Effector CD4-positive, alpha-beta T cell (primary cell): ENCODE measurements around the gene DTNA. TPM values are rescaled to one million over a fixed set of nuclear protein-coding genes. Genes with fewer than 3 reads are reported as not detected.
"Not testable (repeated sequence)": the region's sequence is repeated elsewhere in the genome, so short reads cannot be mapped to it uniquely, and the experiment has no call there.

Experiments
- DNase-seq: peaks from one replicate; pipeline ENCODE4 v3.0.0-alpha.2; 2020
- total RNA-seq: gene quantifications from one replicate; lab custom pipeline; 2026; lab: John Stamatoyannopoulos, UW

The DTNA gene
- not detected for total RNA-seq

DNA sequence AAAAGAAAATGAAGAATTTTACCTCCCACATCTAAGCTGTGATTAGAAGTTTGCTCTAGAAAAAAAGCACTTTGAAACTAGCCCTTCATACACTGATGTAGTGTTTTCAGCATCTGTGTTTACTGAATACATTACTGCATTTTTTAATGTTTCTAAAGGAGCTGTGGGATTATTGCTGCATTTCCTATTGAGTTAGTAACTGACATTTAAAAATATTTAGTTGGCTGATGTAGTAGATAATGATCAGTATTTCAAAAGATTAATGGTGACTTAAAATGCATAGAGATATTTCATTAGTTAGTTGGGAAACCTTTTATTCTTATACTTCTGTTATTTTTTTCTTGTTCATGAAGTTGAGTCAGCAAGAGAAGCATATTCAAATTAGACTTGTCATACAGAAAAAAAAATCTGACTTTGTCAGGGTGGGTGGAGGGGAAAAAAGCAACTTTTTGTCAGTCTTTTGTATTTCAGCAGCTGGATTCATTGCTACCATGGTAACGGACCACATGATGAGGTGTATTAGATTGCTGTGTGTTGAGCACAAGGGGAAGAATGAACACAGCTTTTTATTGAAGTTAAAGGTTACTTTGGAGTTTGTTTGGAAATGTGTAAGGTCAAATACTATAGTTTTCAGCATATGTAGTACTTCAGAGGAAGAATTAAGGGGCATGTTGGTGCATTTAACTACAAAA lies at the start of gene DTNA:
DTNA (plus strand) TSS at position 549 of the 692 bp plus-strand sequence. CDS start 45,679 bp downstream, outside the sequence.
- DNase-seq = no peak

DNA sequence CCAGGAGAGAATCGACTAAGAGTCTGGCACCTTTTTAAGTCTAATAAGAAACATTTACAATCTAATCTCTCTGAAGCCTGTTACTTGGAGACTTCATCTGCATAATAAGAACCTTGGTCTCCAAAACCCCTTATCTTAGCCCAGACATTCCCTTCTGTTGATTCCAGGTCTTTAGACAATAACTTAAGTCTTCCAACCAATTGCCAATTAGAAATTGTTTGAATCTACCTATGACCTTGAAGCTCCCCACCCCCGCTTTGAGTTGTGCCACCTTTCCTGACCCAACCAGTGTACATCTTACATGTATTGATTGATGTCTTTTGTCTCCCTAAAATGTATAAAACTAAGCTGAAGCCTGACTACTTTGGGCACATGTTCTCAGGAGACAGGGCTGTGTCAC lies 49.5 kb upstream of the DTNA start:
- no peak for DNase-seq

DNA sequence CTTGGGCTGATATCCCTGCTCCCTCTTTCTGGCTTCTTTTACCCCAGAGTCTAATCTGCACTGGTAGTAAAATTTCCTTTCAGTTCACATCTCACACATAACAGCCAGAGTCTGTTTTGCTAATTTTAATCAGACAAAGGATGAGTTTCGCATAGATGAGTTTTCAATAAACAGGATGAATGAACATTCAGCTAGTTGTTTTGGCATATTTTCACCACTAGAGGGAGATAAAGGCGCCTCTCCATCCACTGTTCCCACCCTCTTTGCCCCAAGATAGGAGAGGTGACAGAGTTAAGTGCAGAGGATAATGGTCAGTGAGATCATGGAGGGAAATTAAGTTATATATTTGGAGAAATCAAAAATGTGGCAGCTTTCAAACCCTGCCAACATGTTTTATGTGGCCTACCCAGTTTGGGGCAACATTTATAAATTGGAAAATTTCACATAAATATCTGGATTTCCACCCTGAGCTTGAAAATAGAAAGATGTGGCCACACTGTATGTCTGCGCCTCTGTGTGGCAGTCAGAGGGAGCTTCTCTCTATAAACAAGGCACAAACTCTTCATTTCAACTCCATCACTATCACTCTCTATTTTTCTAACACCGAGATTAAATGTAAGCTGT lies 48.5 kb upstream of the DTNA start:
- no peak for DNase-seq

DNA sequence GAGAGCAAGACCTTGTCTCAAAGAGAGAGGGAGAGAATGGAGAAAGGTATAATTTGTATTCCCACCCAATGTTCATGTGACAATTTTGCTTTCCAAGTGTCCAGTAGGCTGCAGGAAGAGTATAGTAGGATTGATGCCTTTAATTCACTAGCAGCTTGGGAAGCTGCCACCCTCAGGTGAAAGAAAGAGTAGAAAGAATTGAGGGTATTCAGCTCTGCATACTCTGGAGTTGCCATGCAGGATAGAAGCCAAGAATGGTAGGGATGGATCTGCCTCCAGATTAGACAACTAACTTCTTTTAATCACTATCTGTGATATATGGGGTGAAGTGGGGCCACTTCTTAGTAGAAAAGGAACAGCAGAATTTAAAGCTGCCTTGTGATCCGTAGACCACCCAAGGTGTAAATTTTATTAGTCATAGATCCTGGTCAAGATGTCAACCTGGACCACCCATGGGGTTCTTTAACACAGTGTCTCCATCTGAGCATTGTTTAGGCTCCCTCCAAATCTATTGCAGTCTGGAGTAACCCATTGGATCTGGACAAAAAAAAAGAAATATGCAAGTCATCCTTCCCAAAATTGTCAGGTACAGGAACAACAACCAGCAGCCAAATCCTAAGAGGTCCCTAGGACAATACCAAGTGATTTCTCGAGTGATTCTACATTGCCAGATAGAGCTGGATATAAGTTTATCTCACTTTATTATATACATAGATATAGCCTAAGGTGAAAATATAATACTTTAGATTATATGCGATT lies 33.1 kb upstream of the DTNA start:
- no peak for DNase-seq

DNA sequence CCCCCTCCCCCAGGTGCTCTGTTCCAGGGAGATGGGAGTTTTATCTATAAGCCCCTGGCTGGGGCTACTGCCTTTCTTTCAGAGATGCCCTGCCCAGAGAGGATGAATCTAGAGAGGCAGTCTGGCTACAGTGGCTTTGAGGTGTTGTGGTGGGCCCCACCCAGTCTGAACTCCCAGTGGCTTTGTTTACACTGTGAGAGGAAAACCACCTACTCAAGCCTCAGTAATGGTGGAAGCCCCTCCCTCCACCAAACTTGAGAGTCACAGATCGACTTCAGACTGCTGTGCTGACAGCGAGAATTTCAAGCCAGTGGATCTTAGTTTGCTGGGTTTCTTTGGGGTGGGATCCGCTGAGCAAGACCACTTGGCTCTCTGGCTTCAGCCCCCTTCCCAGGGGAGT lies 20.3 kb upstream of the DTNA start:
- not testable (repeated sequence) for DNase-seq

DNA sequence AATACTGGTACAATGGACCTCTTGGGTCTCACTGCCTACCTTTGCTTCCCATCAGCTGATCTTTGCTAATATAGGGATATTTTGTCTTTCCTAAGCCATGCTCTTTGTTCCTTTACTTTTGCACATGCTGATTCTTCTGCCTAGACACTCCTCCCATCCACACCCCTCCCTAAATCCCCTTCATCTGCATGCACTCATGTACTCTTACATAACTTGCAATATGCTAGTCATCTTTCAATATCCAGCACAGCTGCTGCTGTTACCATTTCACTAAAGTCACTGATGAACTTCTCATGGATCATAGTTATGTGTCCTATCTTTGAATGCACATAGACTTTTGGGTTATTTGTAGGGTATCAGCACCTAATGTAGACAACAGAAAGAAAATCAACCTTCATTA lies 18.5 kb upstream of the DTNA start:
- DNase-seq = no peak

DNA sequence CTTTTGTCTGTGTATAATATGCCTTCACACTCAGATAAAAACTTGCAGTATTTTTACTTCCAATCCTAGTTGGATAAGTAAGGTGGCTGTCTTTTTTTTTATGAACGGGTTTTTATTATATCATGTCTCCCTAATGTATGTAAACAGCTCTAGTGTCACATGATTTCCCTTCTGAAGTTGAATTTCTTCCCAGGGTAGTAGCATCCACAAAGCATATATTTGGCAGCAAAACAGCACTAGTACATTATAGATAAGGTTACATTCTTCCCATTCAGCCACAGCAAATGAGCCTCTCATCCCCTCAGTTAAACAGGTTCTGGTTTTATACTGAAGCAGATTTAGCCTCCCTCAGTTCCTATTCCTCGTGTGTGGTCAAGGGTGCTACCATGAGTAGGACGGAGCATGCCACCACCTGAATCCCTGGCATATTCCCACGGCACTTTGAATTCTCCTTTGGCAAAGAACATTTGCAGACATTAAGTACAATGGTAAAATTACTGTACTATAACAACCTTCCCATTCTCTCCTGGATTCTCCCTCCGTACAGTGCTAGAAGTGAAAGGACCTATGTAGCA lies 15.4 kb upstream of the DTNA start:
- no peak for DNase-seq

DNA sequence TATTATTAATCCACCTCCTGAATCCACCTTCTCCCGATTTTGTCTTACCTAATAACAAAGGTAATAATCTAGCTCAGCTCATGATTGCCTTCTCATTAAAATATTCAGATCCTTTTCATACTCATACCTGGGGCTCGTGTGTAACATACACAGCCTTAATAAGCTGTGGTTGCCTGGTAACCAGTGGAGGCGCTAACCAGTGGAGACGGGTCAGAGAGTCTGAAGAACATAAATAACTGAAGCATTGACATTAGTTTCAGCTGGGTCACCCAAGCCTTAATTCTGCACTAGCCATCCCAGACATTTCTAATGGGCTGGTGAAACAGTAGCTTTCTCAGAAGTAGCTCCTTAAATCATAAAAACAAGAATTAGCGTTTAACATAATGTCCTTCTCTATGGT lies 14.8 kb upstream of the DTNA start:
- DNase-seq = no peak

DNA sequence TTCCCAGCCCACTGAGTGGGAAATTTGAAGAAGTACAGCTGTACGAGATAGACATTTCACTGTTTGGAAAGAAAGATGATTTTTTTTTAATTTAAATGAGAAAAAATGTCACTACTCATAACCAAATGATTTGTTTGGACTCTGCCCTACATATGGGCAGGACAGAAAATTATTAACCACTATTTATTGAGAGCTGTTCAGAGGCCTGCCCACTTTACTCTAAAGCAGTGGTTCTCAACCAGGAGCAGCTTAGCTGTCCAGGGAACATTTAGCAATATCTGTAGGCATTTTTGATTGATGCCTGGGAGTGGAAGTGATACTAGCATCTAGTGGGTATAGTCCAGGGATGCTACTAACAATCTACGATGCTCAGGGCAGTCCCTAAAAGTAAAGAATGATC lies 13.4 kb upstream of the DTNA start:
- DNase-seq = no peak

DNA sequence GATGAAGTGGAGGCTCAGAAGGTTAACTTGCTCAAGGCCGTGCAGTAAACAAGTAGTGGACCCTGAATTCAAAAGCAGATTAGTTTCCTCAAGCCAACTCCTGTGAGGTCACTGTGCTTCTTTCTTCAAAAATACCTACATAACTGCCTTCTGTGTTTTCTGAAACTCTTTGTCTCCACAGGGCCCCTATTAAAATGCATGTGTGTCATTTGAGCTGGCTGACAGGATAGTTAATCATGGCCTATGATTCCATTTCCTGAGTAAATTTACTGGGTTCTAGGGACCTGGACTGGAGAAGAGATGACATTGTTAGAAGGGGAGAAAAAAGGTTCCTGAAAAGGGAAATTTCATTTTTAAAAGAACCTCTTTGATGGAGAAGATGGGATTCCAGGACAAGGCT lies 12.9 kb upstream of the DTNA start:
- no peak for DNase-seq

DNA sequence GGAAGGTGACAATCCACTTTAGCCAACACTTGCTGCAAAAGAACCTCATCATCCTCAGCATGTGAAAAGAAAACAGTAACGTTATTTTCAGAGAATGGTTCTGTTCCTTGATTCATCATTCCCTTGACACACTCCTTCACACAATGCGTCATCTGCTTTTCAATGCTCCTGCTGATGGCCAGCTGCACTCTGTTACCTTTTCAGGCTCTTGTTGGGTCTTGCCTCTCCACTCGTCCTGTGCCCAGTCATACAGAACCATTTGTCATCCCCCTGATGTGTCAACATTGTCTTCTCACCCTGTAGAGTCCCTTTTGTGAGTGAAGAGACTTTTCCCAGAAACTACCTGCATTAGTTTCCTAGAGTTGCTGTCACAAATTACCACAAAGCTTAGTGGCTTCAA lies 12.2 kb upstream of the DTNA start:
- DNase-seq = no peak

DNA sequence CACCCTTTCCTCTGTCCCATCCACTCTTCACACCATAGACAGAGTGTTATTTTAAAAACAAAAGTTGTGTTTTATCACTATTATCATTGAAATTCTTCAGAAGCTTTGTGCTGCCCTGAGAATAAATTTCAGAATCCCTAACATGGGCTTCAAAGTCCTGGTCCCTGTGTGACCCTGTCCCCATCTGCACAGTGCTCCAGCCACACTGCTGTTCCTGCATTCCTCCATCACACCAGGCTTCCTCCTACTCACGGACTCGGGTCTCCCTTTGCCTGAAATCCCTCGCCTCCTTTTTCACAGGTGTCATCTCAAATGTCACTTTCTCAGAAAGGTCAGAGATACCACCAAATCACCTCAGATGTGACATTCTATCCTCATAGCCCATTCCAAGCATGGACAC lies 8.2 kb upstream of the DTNA start:
- no peak for DNase-seq

DNA sequence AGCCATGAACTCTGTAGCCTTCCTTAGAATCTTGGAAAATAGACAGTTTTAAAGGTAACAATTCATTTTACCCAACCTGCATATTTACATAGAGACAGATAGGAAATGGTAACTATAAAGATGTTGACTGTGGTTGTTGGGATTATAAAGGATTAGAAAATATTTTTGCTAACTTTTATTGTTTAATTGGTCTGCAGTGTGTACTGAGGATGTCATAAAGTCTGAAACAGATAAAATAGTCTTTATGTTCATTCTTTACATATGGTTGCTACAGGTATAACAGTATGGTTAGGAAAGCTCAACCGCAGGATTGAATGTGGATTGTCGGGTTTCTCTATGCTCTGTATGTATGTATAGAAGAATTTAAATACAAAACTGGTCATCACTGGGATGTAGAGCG lies 7.3 kb upstream of the DTNA start:
- DNase-seq = no peak

DNA sequence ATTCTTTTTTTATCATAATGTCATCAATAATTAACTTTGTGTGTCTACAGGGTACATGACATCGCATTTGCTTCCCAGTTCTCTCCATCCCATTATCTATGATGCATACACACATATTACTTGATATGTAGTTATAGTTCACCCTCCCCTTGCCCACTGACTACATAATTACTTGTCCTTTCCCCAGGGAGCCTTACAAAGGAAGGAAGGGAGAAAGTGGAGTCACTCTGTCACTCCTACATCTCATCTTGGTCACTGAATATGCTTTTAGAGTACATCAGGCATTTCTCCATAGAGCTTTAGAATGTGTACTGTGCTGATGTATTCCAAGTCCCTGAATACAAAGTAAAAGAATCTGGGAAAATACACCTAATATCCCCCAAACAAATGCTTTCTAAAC lies 6.0 kb upstream of the DTNA start:
- no peak for DNase-seq

DNA sequence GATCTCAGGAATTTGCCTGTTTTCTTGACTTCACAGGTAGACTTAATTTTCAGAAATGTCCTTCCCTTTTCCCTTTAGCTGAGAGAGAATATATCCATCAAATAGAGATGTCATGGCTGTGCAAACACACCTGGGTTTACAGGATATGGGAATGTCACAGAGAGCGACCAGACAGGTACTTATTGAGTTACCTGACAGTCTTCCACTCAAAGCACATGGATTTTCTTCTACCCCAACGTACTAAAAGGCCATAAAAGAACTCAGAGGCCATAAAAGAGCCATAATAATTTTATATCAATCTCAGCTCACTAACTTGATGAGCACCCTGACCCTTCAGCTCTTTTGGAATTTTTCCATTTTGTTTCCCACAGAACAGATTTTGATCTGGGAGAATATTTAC lies 5.3 kb upstream of the DTNA start:
- no peak for DNase-seq

DNA sequence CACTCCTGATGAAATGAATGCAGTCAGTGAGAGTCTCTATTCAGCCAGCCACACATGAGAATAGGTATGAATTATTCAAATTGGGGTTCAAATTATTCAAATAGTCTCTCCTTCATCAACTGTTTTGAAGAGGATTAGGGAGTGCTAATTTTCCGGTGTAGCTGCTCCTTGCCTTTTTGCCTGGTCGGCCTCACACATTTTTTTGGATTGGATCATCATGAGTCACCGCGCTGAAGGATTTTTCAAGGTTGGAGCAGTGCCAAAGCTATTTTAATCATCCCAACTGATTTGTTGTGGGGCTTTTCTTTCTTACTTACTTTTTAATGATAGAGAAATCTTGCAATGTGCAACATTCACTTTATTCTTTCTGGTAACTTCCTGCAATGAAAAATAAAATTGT lies 2.4 kb upstream of the DTNA start:
- DNase-seq = no peak

DNA sequence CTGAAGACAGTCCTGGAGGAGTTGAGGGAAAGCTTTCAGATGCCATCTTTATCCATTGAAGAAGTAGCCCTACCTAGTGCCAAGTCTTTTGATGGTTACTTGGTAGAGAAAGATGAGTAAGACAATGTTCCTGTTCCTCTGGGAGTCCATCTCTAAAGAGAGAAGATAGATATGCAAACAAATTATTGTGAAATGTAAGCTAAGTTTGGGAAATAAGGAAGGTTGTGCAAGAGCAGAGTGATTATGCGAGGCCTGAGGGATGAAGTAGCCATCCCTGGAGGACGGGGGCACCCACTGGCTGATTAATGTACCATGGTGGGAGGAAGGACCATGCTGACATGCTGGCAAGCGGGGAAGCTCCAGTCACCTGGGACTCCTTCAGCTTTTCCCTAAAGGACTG lies 994 bp upstream of the DTNA start:
- DNase-seq = no peak

DNA sequence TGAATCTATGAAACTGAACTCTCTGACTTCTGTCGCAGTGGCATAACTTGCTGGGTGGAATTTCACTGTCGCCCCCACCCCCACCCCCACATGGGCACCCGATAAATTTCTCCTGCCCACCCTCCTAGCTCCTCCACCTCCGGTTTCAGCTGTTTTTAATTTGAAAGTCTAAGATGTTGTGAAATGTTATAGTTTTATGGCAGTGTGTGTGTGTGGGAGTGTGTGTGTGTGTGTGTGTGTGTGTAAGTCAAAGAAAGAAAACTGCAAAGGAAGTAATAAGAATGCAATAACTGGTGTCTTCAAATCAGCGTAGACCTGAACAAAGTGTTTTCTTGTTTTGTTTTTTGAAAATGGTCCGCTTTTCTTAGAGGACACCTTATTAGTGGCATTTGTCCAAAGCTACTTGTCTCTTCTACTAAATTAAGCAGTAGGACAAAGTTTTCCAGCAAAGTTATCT lies 388 bp downstream of the DTNA start:
- DNase-seq = no peak

DNA sequence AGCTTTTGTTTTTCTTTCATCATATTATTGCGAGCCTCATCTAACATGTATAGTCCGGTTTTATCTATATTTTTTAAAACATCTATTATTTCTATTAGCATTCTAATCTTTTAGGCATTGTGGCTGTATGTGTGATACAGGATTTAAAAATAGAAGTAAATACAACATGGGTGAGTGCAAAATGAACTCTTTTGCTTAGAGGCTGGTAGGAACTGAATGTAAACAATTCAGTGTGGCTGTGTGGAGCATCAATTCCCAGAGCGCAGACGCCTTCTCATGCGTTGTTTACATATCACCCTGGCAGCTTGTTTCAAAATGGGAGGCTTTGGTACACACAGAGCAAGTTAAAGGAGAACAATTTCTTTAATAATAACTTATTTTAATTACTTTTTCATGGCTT lies 836 bp downstream of the DTNA start:
- DNase-seq = no peak

DNA sequence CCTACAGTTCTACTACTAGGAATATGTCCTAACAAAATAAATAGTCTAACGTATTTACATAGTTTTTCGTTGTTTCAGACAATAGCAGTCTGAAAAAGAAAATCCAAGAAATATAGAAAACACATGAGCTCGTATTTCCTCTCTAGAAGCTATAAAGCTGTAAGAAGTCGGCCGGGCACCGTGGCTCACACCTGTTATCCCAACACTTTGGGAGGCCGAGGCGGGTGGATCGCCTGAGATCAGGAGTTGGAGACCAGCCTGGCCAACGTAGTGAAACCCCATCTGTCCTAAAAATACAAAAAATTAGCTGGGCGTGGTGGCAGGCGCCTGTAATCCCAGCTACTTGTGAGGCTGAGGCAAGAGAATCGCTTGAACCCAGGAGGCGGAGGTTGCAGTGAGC lies 6.0 kb downstream of the DTNA start:
- DNase-seq = not testable (repeated sequence)

DNA sequence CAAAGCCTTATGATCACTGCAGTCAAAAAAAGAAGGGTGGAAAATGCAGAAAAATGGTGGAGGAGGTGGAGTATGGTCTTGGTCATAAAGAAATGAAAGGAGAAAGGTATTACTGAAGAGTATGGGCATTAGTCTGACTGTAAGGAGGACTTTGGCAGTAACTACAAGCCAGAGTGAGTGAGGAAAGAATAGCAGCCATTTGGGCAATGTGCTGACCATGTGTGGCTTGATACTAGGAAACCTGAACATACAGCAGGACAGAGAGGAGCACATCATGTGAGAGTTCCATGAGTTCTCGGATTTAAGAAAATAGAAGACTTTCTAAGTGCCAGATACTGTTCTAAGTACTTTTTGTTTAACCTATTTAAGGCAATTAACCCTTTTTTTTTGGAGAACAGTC lies 8.5 kb downstream of the DTNA start:
- DNase-seq = no peak

DNA sequence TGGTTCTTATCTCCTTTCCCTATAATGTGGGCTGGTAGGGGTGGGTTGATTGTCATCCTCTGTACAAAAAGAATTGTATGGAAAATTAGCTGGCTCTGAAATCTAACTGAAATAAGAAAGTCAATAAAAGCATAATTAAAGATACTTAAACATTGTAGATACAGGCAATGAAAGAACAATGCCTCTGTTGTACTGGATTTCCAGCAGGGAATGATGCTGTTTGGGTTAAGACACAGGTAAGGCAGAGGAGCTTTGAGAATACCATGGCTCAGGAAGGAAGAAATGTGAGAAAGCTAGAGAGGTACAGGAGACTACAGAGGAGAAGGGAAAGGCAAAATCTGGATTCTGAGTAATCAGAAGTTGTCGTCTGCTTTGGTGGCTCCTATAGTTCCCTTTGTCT lies 10.1 kb downstream of the DTNA start:
- no peak for DNase-seq

DNA sequence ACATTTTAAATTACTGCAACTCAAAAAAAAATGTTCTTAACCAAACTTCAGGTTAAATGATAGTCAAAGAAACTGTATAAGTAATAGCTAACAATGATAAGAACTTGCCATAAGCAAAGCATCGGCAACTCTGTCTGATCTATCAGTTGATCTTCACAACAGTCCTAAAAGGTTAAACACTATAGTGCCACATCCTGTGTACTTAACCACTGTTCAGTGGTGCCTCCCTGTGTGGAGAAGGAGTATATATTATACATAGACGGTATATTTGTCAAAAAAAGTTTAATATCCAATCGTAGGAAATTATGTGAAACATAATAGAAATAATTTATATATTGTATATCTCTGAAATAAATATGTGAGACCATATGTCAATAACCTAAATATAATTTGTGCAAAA lies 13.0 kb downstream of the DTNA start:
- no peak for DNase-seq

DNA sequence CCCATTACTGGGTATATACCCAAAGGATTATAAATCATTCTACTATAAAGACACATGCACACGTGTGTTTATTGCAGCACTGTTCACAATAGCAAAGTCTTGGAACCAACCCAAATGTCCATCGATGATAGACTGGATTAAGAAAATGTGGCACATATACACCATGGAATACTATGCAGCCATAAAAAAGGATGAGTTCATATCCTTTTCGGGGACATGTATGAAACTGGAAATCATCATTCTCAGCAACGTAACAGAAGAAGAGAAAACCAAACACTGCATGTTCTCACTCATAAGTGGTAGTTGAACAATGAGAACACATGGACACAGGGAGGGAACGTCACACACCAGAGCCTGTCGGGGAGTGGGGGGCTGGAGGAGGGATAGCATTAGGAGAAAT lies 15.6 kb downstream of the DTNA start:
- DNase-seq = not testable (repeated sequence)
